A673 (cell line): ENCODE measurements around the gene TMEM196. TPM values are rescaled to one million over a fixed set of nuclear protein-coding genes. Genes with fewer than 3 reads are reported as not detected.

Source experiments
- BruUV-seq: library from RNA; stranded (reverse); fragments of 400-500 nt; replicated peaks from 2 replicates; lab custom pipeline; 2021; lab: Mats Ljungman, UMichigan
- CTCF ChIA-PET: fragments of 300-600 bp; sonication (Branson Sonifier 250); formaldehyde crosslinking; loops from one replicate; lab custom pipeline; 2022; ENCODE audit warnings: antibody characterized with exemption; lab: Charles Lee
- POLR2A ChIA-PET: fragments of 300-600 bp; sonication (Branson Sonifier 250); formaldehyde crosslinking; loops from one replicate; lab custom pipeline; 2022; ENCODE audit warnings: antibody characterized with exemption; ENCODE audit not compliant: low non-redundant PET; lab: Charles Lee
- DNase-seq: peaks from one replicate; pipeline ENCODE4 v3.0.0-alpha.2; 2015; ENCODE audit warnings: low spot score
- H3K27ac ChIP-seq: fragments of 200-600 bp; sonication (generic); 2 replicates; pipeline ENCODE4 v1.5.1; 2016; ENCODE audit warnings: mixed run types, low read depth, mild to moderate bottlenecking, mixed read lengths, antibody characterized with exemption, low read length; ENCODE audit not compliant: poor library complexity, severe bottlenecking
- H3K27me3 ChIP-seq: fragments of 200-600 bp; sonication (generic); replicated peaks from 2 replicates; pipeline ENCODE4 v1.6.1; 2017; ENCODE audit warnings: mixed run types, low read depth, mild to moderate bottlenecking, mixed read lengths, antibody characterized with exemption, low read length; ENCODE audit not compliant: insufficient read depth, poor library complexity
- H3K36me3 ChIP-seq: fragments of 200-600 bp; sonication (generic); 2 replicates; pipeline ENCODE4 v1.6.1; 2016; ENCODE audit warnings: mixed run types, mild to moderate bottlenecking, mixed read lengths, antibody characterized with exemption, low read length; ENCODE audit not compliant: insufficient read depth, poor library complexity, severe bottlenecking
- H3K4me1 ChIP-seq: fragments of 200-600 bp; sonication (generic); 2 replicates; pipeline ENCODE4 v1.6.1; 2017; ENCODE audit warnings: mixed run types, mild to moderate bottlenecking, mixed read lengths, antibody characterized with exemption, low read length; ENCODE audit not compliant: insufficient read depth, poor library complexity, severe bottlenecking
- H3K4me3 ChIP-seq: fragments of 200-600 bp; sonication (generic); 2 replicates; pipeline ENCODE4 v1.5.1; 2016; ENCODE audit warnings: low read depth, mixed run types, mild to moderate bottlenecking, mixed read lengths, low read length; ENCODE audit not compliant: poor library complexity, severe bottlenecking
- H3K9me3 ChIP-seq: fragments of 200-600 bp; sonication (generic); 2 replicates; pipeline ENCODE4 v1.6.1; 2016; ENCODE audit warnings: mixed run types, low read depth, mild to moderate bottlenecking, mixed read lengths, antibody characterized with exemption, low read length; ENCODE audit not compliant: poor library complexity, severe bottlenecking
- EZH2 ChIP-seq: fragments of 200-600 bp; sonication (generic); IDR thresholded peaks from 2 replicates; pipeline ENCODE4 v1.6.1; 2017; ENCODE audit warnings: borderline replicate concordance, low read depth, mild to moderate bottlenecking, mixed read lengths, antibody characterized with exemption, low read length; ENCODE audit not compliant: poor library complexity, severe bottlenecking
- intact Hi-C: fragments of 100-400 bp; cut with micrococcal nuclease; formaldehyde crosslinking; loops from one replicate; pipeline ENCODE4 v1.10.0; 2022; ENCODE audit not compliant: unreplicated experiment
- microRNA-seq: library from miRNA; unstranded; fragments of <30 nt; microRNA quantifications from one replicate; pipeline ENCODE4 v1.2.0, GENCODE V29; 2021
- total RNA-seq: library from RNA; stranded (reverse); gene quantifications from 2 replicates; pipeline ENCODE4 v1.2.3, GENCODE V29; 2021
- TF ChIP-seq, protein P1 (sequence below): fragments of 300-800, 200-600 bp; sonication (generic); conservative IDR thresholded peaks from 2 replicates; pipeline ENCODE4 v1.5.1; 2017; ENCODE audit warnings: low read depth, mild to moderate bottlenecking, antibody characterized with exemption, low read length, moderate library complexity, mixed read lengths

Gene TMEM196
- total RNA-seq, 1 experiment from 2014 or later: not detected

DNA sequence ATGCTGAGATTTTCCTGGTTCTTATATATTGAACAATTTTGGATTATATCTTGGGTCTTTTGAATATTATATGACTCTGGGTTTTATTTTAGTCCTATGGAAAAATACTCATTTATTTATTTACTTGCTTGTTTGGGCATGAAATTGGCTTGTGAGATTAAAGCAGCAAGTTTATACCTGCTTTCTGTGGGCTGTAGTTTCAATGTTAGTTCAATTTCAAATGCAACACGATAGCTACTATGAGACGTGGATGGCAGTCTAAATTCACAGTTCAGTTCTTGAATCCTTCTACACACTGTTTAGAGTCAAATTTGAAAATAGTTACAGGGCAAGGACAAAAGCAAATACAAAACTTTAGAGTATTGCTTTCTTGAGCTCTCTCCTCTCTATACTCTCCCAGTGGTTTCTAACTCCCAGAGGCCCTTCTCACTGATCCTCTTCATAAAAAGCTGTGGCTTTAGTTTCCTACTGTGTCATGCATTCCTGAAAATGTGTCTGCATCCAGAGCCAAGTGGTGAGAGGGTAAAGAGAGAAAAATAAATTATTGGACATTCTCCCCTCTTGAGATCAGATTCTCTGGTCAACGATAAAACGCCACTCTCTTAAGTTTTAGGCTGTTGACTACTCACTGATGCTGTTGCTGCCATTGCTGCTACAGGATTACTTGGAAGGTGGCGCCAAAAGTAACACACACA lies 99.0 kb downstream of the TMEM196 start:
- no peak for DNase-seq
- Histone ChIP-seq H3K36me3 (no peaks in the 10 kb centered on the region), H3K4me3 (no peak overlapping the region), H3K27me3 (no peaks in the 10 kb centered on the region), H3K4me1 (no peaks in the 10 kb centered on the region), H3K27ac (no peak overlapping the region), H3K9me3 (no peaks in the 10 kb centered on the region)
- intact Hi-C loops: no loop called here
- CTCF ChIA-PET: no interaction called here
- no TSS peak for BruUV-seq
- TF ChIP-seq EZH2: no peak
- TF ChIP-seq, protein P1, sequence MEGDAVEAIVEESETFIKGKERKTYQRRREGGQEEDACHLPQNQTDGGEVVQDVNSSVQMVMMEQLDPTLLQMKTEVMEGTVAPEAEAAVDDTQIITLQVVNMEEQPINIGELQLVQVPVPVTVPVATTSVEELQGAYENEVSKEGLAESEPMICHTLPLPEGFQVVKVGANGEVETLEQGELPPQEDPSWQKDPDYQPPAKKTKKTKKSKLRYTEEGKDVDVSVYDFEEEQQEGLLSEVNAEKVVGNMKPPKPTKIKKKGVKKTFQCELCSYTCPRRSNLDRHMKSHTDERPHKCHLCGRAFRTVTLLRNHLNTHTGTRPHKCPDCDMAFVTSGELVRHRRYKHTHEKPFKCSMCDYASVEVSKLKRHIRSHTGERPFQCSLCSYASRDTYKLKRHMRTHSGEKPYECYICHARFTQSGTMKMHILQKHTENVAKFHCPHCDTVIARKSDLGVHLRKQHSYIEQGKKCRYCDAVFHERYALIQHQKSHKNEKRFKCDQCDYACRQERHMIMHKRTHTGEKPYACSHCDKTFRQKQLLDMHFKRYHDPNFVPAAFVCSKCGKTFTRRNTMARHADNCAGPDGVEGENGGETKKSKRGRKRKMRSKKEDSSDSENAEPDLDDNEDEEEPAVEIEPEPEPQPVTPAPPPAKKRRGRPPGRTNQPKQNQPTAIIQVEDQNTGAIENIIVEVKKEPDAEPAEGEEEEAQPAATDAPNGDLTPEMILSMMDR: no peak
- POLR2A ChIA-PET: no interaction called here

DNA sequence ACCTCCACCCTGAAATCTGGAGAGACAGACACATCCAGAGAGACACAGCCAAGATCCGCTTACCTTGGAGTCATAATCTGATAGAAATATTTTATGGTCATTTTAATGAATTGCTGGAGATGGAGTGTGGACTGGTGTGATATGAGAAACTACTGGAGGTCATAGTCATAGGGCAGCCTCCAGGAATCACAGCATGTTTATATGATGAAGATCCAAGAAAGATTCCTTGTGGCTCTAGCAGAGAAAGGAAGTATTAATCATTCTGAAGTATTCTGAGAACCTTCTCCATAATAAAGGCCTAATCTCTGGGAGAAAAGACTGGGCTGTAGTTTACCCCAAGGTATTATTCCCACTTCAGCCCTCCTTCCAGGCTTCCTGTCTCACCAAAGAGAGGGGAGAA lies 102.6 kb downstream of the TMEM196 start:
- no peaks in the 10 kb centered on the region for H3K4me1 ChIP-seq
- DNase-seq: no peak
- H3K9me3 ChIP-seq: no peaks in the 10 kb centered on the region
- CTCF ChIA-PET: no interaction called here
- H3K36me3 ChIP-seq: no peaks in the 10 kb centered on the region
- peaks cover 2% of the 10 kb centered on the region for H3K27me3 ChIP-seq
- intact Hi-C loops: no loop called here
- BruUV-seq: no TSS peak
- TF ChIP-seq EZH2: no peak
- TF ChIP-seq, protein P1: no peak
- POLR2A ChIA-PET: no interaction called here
- H3K4me3 ChIP-seq: no peak overlapping the region
- H3K27ac ChIP-seq: no peak overlapping the region

Small RNA genes within 50 kb of the gene (microRNA-seq; reads per million reads assigned to microRNA genes)
- 2.7 reads per million, percentile 3 among the genes with 10 or more reads in this experiment for gene MIR3146

Other genes starting within 250 kb of the TMEM196 start
- gene POLR1F, start 64.6 kb downstream of the TMEM196 start, total RNA-seq: 19.0 and 20.1 TPM in 2 replicates